NOMO-1 treated with DMSO at 0.1 percent for 48 hours (cell line): ENCODE data around the gene ZIC1.
A peak's percentile ranks its signal among the peaks of the same experiment; 100 is the strongest.

Experiments
- DNase-seq: peaks from one replicate; lab custom pipeline; 2025; ENCODE audit not compliant: unreplicated experiment; lab: John Stamatoyannopoulos, UW

Gene ZIC1

GRCh38 chr3:147409143-147410115 lies at the start of gene ZIC1:
Gene ZIC1 (plus strand): TSS chr3:147409365. CDS start chr3:147410113, 748 bp downstream.
- no peak for DNase-seq

- DNase-seq = no peak
Measured at GRCh38 chr3:147360051-147360439, 49.1 kb upstream of the ZIC1 start.

GRCh38 chr3:147360646-147361453 lies 48.3 kb upstream of the ZIC1 start:
- no peak for DNase-seq

GRCh38 chr3:147361454-147362420 lies 47.4 kb upstream of the ZIC1 start:
- DNase-seq = peak; percentile 18

- DNase-seq = no peak
Measured at GRCh38 chr3:147364771-147365170, 44.4 kb upstream of the ZIC1 start.

GRCh38 chr3:147365196-147366115 lies 43.7 kb upstream of the ZIC1 start:
- no peak for DNase-seq

GRCh38 chr3:147367676-147368075 lies 41.5 kb upstream of the ZIC1 start:
- DNase-seq = no peak

GRCh38 chr3:147368151-147368550 lies 41.0 kb upstream of the ZIC1 start:
- DNase-seq = no peak

GRCh38 chr3:147368561-147369221 lies 40.5 kb upstream of the ZIC1 start:
- DNase-seq = no peak

GRCh38 chr3:147369231-147369630 lies 39.9 kb upstream of the ZIC1 start:
- DNase-seq = no peak

GRCh38 chr3:147369661-147370123 lies 39.5 kb upstream of the ZIC1 start:
- no peak for DNase-seq

GRCh38 chr3:147370349-147370748 lies 38.8 kb upstream of the ZIC1 start:
- no peak for DNase-seq

GRCh38 chr3:147371140-147371539 lies 38.0 kb upstream of the ZIC1 start:
- no peak for DNase-seq

GRCh38 chr3:147371771-147372340 lies 37.3 kb upstream of the ZIC1 start:
- DNase-seq = no peak

GRCh38 chr3:147372525-147373027 lies 36.6 kb upstream of the ZIC1 start:
- no peak for DNase-seq

GRCh38 chr3:147373301-147373700 lies 35.9 kb upstream of the ZIC1 start:
- no peak for DNase-seq

GRCh38 chr3:147377412-147378367 lies 31.5 kb upstream of the ZIC1 start:
- no peak for DNase-seq
